HG02885 (cell line): ENCODE measurements around the gene RBL1.
"Not testable (repeated sequence)": the region's sequence is repeated elsewhere in the genome, so short reads cannot be mapped to it uniquely, and the experiment has no call there.

Experiments used
- ATAC-seq: cut with Tn5 transposase; IDR thresholded peaks from one replicate; pipeline ENCODE4 v1.9.1; 2021; ENCODE audit warnings: mild to moderate bottlenecking; ENCODE audit not compliant: unreplicated experiment, poor library complexity

The RBL1 gene

DNA sequence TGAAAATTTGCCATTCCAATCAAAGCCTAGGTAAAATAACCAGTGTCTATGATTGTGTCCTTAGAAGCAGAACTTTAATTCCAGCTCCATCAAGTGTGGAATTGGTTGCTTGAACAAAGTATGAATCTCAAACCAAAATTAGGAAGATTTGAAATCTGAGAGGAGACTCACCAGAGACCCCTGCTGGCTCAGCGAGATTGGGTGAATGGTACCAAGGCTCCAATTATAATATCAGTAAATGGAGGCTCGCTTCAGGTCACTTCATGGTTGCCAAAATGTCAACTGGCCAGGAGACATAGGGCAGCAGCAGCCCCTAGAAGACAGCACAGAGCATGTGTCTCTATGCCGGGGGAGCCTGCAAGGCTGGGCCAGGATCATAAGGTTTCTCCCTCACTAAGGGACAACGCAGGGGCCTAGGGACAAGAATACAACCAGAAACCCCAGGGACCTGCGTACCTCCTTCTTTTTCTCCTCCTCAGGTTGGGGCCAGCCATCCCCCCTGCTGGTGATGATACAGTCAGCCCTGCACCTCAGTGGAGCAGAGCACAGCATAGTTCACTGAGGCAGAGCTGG lies 14.0 kb downstream of the RBL1 start:
- no peak for ATAC-seq

DNA sequence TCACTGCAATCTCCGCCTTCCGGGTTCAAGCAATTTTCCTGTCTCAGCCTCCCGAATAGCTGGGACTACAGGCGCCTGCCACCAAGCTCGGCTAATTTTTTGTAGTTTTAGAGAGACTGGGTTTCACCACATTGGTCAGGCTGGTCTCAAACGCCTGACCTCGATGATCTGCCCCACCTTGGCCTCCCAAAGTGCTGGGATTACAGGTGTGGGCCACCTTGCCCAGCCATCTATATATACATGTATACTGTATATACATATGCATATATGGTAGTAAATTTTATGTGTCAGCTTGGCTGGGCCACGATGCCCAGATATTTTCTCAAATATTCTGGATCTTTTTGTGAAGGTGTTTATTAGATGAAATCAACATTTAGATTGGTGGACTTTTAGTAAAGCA lies 18.8 kb downstream of the RBL1 start:
- ATAC-seq: no peak

DNA sequence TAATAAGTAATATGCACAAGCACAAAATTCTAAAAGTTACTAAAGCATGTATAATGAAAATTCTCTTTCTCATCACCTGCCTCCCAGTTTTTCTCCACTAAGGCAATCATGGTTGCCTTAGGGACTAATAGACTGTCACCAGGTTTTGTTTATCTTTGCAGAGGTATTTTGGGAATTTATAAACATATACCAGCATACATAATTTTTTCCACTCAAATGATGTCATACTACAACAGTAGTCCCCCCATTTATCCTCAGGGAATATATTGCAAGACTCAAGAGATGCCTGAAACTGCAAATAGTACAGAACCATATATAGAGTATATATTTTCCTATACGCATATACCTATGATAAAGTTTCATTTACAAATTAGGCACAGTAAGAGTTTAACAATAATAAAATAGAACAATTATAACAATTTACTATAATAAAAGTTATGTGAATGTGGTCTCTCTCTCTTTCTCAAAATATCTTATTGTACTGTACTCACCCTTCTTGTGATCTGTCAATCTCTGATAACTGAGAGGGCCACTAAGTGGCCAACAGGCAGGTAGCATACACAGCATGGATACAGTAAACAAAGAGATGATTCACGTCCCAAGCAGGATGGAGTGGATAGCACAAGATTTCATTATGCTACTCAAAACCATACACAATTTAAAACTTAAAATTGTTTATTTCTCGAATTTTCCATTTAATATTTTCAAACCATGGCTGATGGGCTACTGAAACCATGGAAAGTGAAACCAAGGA lies 19.7 kb downstream of the RBL1 start:
- no peak for ATAC-seq

DNA sequence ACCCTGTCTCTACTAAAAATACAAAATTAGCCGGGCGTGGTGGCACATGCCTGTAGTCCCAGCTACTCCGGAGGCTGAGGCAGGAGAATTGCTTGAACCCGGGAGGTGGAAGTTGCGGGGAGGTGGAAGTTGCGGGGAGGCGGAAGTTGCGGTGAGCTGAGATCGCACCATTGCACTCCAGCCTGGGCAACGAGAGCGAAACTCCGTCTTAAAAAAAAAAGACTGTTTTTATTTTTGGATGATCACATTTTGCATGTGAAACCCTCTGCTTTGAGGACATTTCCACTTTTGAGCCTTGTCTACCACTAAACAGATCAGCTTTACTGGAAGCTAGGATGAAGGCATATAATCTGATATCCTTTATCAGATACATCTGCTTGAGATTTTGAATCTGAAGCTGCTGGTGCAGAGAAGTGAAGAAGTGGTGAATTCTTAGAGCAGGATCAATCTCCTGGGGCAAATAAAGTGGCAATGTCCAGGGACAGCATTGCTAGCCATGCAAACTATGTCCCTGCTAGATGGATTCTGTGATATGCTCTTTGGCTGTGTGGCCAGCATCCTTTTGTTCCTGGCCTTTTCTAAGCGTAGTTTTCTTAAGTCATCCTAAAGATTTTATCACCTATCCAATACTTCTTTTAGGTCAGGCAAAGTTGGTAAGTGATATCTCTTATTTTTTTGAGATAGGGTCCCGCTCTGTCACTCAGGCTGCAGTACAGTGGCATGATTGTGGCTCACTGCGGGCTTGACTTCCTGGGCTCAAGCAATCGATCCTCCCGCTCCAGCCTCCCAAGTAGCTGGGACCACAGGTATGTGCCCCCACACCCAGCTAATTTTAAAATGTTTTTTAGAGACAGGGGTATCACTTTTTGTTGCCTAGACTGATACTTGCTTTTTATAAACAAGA lies 23.3 kb downstream of the RBL1 start:
- no peak for ATAC-seq

DNA sequence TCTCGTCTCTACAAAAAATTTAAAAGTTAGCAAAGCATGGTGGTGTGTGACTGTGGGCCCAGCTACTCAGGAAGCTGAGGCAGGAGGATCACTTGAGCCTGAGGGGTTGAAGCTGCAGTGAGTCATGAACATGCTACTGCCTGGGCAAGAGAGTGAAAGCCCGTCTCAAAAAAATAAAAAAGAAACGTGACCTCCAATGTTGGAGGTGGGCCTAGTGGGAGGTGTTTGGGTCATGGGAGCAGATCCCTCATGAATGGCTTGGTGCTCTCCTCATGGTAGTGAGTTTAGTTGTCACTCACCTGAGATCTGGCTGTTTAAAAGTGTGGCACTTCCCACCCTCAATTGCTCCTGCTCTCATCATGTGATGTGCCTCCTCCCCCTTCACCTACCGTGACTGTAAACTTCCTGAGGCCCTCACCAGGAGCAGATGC lies 24.3 kb downstream of the RBL1 start:
- no peak for ATAC-seq

DNA sequence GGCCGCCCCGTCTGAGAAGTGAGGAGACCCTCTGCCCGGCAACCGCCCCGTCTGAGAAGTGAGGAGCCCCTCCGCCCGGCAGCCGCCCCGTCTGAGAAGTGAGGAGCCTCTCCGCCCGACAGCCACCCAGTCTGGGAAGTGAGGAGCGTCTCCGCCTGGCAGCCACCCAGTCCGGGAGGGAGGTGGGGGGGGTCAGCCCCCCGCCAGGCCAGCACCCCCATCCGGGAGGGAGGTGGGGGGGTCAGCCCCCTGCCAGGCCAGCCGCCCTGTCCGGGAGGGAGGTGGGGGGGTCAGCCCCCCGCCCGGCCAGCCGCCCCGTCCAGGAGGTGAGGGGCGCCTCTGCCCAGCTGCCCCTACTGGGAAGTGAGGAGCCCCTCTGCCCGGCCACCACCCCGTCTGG lies 26.2 kb downstream of the RBL1 start:
- not testable (repeated sequence) for ATAC-seq

DNA sequence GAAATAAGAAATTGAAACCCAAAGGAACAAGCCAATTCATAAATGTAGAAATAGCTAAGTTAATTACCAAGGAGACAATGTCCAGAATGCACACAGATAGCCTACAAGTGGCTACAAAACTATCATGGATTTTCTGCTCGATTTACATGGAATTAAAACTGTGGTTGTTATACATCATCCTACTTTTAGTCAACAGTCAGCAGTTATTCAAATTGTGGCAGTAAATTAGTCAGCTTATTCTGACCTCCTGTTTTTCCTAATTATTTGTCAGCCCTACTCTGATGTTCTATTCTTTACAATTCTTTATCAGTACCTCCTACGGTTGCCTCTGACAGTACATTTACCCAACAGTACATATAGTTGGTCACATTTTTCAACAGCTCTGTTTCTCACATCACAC lies 29.6 kb downstream of the RBL1 start:
- ATAC-seq: no peak

DNA sequence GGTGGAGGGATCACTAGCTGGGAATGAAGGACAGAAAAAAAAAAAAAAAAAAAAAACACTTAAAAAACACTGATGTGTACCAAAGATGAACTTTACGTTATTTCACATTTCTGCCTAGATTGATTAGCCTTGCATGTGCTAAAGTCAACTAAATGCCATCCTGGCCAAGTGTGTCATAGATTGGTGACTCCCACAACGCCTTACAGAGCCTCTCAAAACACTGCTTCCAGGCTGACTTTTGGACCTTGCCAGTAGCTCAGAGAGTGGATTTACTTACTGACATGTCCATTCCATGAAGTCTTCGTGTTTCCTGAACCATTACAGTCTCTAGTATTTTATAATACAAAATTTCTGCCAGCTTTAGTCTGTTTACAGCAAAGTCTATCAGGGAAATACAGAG lies 40.5 kb downstream of the RBL1 start:
- no peak for ATAC-seq

DNA sequence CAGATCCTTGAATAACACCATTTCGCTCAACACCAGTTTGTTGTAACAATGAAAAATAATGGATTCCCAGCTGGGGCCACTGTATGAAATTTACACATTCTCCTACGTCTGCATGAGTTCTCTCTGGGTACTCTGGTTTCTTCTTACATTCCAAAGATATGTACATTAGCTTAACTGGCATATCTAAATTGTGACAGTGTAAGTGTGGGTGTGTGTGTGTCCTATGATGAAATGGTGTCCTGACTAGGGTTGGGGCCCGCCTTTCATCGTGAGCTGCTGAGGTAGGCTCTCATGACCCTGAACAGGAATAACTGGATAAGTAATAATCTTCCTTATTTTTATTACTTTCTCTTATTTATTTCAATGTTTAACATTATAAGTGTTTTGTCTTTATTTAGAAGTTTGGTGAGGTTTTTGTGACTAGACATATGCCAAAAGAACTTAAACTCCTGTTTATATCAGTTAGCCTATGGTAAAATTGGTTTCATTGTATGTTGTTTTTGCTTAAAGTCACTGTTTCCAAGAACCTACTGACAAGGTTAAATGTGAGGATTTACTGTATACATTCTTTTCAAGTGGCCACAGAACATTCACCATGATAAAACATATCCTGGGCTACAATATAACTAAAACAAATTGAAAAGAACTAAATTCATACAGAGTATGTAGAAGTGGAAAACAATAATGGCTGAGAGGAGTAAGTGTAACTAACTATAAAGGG lies 42.4 kb downstream of the RBL1 start:
- no peak for ATAC-seq

DNA sequence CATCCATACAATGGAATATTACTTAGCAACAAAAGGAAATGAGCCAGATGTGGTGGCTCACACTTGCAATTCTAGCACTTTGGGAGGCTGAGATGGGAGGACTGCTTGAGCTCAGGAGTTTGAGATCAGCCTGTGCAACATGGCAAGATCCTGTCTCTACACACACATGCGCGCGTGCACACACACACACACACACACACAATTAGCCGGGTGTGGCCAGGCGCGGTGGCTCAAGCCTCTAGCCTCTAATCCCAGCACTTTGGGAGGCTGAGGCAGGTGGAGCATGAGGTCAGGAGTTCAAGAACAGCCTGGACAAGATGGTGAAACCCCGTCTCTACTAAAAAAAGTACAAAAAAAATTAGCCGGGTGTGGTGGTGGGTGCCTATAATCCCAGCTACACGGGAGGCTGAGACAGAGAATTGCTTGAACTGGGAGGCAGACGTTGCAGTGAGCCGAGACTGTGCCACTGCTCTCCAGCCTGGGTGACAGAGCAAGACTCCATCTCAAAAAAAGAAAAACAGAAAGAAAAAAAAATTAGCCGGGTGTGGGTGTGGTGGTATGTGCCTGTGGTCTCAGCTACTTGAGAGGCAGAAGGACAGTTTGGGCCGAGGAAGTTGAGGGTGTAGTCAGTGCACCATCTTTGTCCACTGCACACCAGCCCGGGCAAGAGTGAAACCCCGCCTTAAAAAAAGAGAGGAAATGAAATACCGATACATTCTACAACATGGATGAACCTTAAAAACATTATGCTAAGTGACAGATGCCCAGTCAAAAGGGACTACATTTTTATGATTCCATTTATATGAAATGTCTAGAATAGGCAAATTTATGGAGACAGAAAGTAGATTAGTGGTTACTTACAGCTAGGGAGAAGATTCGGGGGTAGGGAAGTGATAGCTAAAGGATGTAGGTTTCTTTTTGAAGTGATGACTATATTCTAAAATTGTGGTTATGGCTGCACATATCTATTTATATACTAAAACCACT lies 52.5 kb downstream of the RBL1 start:
- ATAC-seq: peak; percentile 65

DNA sequence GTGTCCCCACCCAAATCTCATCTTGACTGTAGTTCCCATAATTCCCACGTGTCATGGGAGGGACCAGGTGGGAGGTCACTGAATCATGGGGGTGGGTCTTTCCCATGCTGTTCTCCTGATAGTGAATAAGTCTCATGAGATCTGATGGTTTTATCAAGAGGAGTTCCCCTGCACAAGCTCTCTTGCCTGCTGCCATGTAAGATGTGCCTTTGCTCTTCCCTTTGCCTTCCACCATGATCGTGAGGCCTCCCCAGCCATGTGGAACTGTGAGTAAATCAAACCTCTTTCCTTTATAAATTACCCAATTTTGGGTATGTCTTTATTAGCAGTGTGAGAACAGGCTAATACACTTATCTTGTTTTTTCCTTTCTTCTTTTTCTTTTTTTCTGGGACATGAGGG lies 56.4 kb downstream of the RBL1 start:
- not testable (repeated sequence) for ATAC-seq

DNA sequence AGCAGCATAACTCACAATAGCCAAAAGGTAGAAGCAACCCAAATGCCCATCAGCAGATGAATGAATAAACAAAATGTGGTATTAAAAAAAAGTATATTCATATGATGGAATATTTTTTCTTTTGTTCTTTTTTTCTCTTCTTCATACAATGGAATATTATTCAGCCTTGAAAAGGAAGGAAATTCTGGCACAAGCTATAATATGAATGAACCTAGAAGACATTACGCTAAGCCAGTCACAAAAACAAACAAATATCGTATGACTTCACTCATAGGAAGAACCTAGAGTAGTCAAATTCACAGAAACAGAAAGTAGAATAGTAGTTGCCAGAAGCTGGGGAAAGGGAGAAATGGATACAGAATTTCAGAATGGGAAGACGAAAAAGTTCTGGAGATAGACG lies 63.7 kb downstream of the RBL1 start:
- no peak for ATAC-seq

DNA sequence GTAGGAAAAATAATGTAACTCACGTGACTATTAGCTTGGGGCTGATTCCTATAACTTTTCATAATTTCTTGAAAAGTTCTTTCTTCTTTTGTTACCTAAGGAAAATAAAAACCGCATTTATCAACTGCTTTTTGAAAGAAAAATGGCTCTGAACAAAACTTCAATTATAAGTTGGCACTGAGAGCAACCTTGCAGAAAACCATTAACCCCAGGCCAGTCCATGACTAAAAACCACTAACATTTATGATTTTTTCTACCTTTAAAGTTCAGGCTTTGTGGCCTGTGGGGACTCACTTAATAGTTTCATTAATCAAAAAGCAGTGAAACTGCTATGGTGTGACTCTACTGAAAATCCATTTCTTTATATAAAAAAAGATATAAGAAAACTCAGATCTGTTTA lies 75.2 kb downstream of the RBL1 start:
- no peak for ATAC-seq

DNA sequence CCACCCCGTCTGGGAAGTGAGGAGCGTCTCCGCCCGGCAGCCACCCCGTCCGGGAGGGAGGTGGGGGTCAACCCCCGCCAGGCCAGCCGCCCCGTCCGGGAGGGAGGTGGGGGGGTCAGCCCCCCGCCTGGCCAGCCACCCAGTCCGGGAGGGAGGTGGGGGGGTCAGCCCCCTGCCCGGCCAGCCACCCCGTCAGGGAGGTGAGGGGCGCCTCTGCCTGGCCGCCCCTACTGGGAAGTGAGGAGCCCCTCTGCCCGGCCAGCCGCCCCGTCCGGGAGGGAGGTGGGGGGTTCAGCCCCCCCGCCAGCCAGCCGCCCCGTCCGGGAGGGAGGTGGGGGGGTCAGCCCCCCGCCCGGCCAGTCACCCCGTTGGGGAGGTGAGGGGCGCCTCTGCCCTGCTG lies 83.2 kb downstream of the RBL1 start:
- not testable (repeated sequence) for ATAC-seq

DNA sequence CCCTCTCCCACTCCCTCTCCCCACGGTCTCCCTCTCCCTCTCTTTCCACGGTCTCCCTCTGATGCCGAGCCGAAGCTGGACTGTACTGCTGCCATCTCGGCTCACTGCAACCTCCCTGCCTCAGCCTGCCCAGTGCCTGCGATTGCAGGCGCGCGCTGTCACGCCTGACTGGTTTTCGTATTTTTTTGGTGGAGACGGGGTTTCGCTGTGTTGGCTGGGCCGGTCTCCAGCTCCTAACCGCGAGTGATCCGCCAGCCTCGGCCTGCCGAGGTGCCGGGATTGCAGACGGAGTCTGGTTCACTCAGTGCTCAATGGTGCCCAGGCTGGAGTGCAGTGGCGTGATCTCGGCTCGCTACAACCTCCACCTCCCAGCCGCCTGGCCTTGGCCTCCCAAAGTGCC lies 83.9 kb downstream of the RBL1 start:
- ATAC-seq: not testable (repeated sequence)

DNA sequence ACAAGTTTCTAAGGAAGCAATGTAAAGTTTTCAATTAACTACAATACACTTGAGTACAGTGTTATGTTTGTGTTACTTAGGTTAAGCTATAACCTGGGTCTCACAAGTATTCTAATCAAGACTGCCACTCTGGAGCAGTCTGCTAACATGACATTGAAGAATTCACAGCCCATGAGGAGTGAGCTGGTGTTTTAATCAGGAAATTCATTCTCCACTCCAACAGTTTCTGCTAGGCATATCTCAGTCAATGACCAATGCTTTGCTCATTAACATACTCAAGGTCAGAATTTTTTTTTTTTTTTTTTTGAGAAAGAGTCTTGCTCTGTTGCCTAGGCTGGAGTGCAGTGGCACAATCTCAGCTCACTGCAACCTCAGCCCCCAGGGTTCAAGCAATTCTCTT lies 84.7 kb downstream of the RBL1 start:
- no peak for ATAC-seq

DNA sequence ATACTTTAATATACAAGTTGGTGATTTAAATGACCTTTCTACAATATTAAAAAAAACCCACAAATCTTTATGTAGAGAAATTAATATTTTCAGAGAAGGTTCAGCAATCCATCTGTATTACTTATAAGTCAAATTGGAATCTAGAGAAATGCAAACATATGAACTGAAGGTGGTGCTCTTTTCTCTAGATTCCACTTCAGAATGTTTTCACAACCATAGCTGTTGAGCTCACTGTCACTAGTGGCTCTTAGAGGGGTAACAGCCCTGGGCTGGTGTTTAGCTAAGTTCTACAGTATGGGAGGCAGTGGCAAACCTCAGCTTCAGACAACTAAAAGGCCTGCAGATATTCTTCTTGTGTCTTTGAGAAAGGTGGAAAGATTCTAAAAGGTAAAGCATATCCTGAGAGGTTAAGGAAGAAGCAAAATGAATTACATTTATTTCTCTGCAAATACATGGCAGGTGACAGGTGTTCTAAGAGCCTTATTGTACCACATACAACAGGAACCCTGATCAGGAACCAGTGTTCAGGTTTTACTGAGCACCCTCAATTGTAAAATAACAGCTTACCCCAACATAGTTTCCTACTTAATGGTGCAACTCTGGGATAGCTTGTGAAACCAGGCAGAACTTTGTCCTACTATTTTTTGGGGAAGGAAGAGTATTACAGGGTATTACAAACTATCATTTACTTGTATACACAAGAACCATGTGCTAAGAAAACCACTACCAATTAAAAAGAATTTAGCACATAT lies 87.7 kb downstream of the RBL1 start:
- no peak for ATAC-seq

DNA sequence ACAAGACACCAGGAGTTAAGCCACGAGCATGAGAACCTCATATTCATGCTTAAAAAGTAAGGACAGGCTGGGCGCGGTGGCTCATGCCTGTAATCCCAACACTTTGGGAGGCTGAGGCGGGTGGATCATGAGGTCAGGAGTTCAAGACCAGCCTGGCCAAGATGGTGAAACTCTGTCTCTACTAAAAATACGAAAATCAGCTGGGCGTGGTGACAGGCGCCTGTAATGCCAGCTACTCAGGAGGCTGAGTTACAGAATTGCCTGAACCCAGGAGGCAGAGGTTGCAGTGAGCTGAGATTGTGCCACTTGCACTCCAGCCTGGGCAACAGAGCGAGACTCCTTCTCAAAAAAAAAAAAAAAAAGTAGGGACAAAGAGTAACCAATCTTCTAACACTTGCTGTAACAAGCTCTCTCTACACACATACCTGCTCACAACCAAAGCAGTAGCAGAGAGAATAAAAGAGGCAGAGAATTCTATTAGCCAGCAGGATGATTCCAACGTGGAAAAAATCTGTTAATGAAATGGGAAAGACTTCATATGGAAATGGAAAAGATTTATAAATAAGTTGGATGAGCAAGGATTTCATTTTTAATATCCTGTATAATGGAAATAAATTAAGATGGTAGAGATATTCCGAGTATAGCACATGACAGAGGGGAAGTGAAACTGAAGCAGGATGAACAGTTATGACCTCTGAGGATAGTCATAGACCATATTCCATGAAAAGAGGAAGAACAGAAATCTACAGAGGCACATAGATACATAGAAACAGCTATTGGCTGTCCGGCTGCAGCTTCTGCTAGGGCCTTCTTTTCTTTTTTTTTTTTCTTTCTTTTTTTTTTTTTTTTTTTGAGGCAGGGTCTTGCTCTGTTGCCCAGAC lies 90.5 kb downstream of the RBL1 start:
- ATAC-seq: not testable (repeated sequence)
